Suprapubic skin (tissue), 2 donors: ENCODE measurements around the gene ZNF43.
"Not testable (repeated sequence)": the region's sequence is repeated elsewhere in the genome, so short reads cannot be mapped to it uniquely, and the experiment has no call there.

ENCODE experiments used
- EP300 ChIP-seq: sonication (generic); formaldehyde crosslinking; IDR thresholded peaks from one replicate; pipeline ENCODE4 v1.6.1; 2017; ENCODE audit warnings: antibody characterized with exemption
- POLR2A ChIP-seq, 2 donors: fragments of 450-650 bp; IDR thresholded peaks; one replicate each; pipeline ENCODE4 v1.6.1; 2017; ENCODE audit warnings: antibody characterized with exemption in 2 of 2, mild to moderate bottlenecking in 2 of 2, moderate library complexity in 2 of 2

GRCh38 chr19:21766705-21767064 is 69.3 kb downstream of the ZNF43 start:
- not testable (repeated sequence) for TF ChIP-seq POLR2A (IDR thresholded peaks at IDR 0.05); EP300
